Neural crest cell (in vitro differentiated cells): ENCODE results near the gene MED16. TPM values are rescaled to one million over a fixed set of nuclear protein-coding genes. Genes with fewer than 3 reads are reported as not detected.

ENCODE experiments used
- DNase-seq: peaks from one replicate; pipeline ENCODE4 v3.0.0; 2021; ENCODE audit warnings: low read depth, mixed read lengths, low spot score
- H3K27ac Mint-ChIP-seq: one replicate; pipeline ENCODE4 v1.8.0; 2021; ENCODE audit warnings: mild to moderate bottlenecking, mixed read lengths; ENCODE audit not compliant: unreplicated experiment
- H3K27me3 Mint-ChIP-seq: 2 replicates; pipeline ENCODE4 v1.8.0; 2021; ENCODE audit warnings: low read depth, mild to moderate bottlenecking, mixed read lengths
- H3K36me3 Mint-ChIP-seq: 2 replicates; pipeline ENCODE4 v1.8.0; 2021; ENCODE audit warnings: low read depth, mild to moderate bottlenecking, mixed read lengths
- H3K4me1 Mint-ChIP-seq: 2 replicates; pipeline ENCODE4 v1.8.0; 2021; ENCODE audit warnings: mixed read lengths
- H3K4me3 Mint-ChIP-seq: one replicate; pipeline ENCODE4 v1.8.0; 2021; ENCODE audit warnings: mild to moderate bottlenecking, mixed read lengths
- H3K9me3 Mint-ChIP-seq: 2 replicates; pipeline ENCODE4 v1.8.0; 2021; ENCODE audit warnings: mixed read lengths
- CTCF ChIP-seq: fragments of 200-600 bp; sonication (generic); conservative IDR thresholded peaks from 2 replicates; pipeline ENCODE4 v1.5.0; 2021; ENCODE audit warnings: antibody characterized with exemption, mild to moderate bottlenecking
- total RNA-seq: library from RNA; stranded (reverse); gene quantifications from 2 replicates; pipeline ENCODE4 v1.2.1, GENCODE V29; 2021

MED16 gene
- total RNA-seq, 1 donor from 2014 or later, result 77.7 TPM

DNA sequence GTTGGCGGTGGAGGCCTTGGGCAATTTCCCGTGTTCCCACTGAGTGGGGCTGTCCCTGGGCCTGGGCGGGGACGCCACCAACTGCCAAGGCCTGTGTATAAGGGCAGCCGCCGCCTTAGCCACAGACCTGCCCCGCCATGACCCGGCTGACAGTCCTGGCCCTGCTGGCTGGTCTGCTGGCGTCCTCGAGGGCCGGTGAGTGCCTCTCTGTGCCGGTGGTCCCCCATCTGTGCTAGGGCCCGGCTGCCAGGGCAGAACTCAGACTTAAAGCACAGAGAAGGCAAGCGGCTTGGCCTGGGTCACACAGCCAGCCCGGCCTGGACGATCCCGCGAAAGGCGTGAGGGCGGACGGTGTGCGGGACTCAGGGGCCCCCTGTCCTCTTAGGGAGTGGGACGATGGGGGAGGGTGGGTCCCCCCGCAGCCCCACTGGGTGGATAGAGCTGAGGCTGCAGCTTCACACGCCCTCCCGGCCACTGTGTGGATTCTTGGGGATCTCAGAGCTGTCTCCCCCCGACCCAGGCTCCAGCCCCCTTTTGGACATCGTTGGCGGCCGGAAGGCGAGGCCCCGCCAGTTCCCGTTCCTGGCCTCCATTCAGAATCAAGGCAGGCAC, 65.2 kb downstream of the MED16 start, which contains the start of gene AZU1:
AZU1 (plus strand) TSS at position 128 of the 612 bp plus-strand sequence; CDS start at position 138, 10 bp downstream.
- no peaks in the 10 kb centered on the region for H3K4me1 Mint-ChIP-seq
- DNase-seq, result no peak
- H3K4me3 Mint-ChIP-seq, result no peak within 1 kb of the TSS
- H3K36me3 Mint-ChIP-seq, result no peaks in the 10 kb centered on the region
- no peak within 1 kb of the TSS for H3K27ac Mint-ChIP-seq
- H3K27me3 Mint-ChIP-seq, result no peaks in the 10 kb centered on the region
- no peak for TF ChIP-seq CTCF
- H3K9me3 Mint-ChIP-seq, result no peaks in the 10 kb centered on the region

DNA sequence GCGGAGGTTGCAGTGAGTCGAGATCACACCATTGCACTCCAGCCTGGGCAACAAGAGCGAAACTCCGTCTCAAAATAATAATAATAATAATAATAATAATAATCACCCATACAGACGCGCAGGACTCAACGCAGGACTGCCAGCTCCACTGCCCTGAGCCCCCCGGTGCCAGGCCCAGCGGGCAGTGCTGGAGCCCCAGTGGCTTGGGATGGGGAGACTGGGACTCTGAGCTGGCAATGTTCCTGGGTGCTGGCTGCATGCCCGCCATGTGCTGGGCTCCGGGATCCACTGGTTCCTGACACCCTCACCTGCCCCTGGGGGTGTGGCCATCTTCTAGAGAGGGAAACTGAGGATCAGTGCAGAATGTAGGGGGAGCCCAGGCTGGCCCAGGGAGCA, 65.7 kb downstream of the MED16 start:
- Mint-ChIP-seq H3K36me3 (no peaks in the 10 kb centered on the region), H3K27ac (no peak overlapping the region), H3K9me3 (no peaks in the 10 kb centered on the region), H3K4me1 (no peaks in the 10 kb centered on the region), H3K4me3 (no peak overlapping the region), H3K27me3 (no peaks in the 10 kb centered on the region)
- DNase-seq, result no peak
- TF ChIP-seq CTCF, result no peak

- Mint-ChIP-seq H3K4me3 (no peak overlapping the region), H3K27ac (no peak overlapping the region), H3K4me1 (no peaks in the 10 kb centered on the region), H3K27me3 (no peaks in the 10 kb centered on the region), H3K36me3 (no peaks in the 10 kb centered on the region), H3K9me3 (no peaks in the 10 kb centered on the region)
- no peak for DNase-seq
- no peak for TF ChIP-seq CTCF
These were observed 66.9 kb downstream of the MED16 start for GRCh38 chr19:825897-826644.

- peak overlapping the region; percentile 41 for H3K4me3 Mint-ChIP-seq
- H3K27ac Mint-ChIP-seq, result no peak overlapping the region
- no peaks in the 10 kb centered on the region for H3K36me3 Mint-ChIP-seq
- TF ChIP-seq CTCF, result no peak
- DNase-seq, result no peak
- H3K9me3 Mint-ChIP-seq, result no peaks in the 10 kb centered on the region
- no peaks in the 10 kb centered on the region for H3K4me1 Mint-ChIP-seq
- no peaks in the 10 kb centered on the region for H3K27me3 Mint-ChIP-seq
These were observed 68.1 kb downstream of the MED16 start for GRCh38 chr19:824885-825284.

- no peaks in the 10 kb centered on the region for H3K36me3 Mint-ChIP-seq
These were observed 69.3 kb downstream of the MED16 start for GRCh38 chr19:823565-824121.

More at GRCh38 chr19:823565-824121, 69.3 kb downstream of the MED16 start:
- H3K27me3 Mint-ChIP-seq, result no peaks in the 10 kb centered on the region
- no peaks in the 10 kb centered on the region for H3K4me1 Mint-ChIP-seq
- peak overlapping the region; percentile 79 for H3K4me3 Mint-ChIP-seq
- no peak for TF ChIP-seq CTCF
- H3K9me3 Mint-ChIP-seq, result no peaks in the 10 kb centered on the region
- no peak for DNase-seq
- H3K27ac Mint-ChIP-seq, result no peak overlapping the region
